GM12878 (cell line): ENCODE results near the gene CPNE5. TPM values are rescaled to one million over a fixed set of nuclear protein-coding genes. Genes with fewer than 3 reads are reported as not detected.

ENCODE experiments used
- ATAC-seq: fragments of 200-7000 bp; cut with Tn5 transposase; 3 replicates; pipeline ENCODE4 v1.9.1; 2020; ENCODE audit warnings: mild to moderate bottlenecking, moderate library complexity
- BruUV-seq: library from RNA; stranded (reverse); fragments of 400-500 nt; replicated peaks from 2 replicates; lab custom pipeline; 2021; lab: Mats Ljungman, UMichigan
- CTCF ChIA-PET: fragments of 300-600 bp; sonication (Branson Sonifier 250); formaldehyde crosslinking; extraction: SDS; loops from one replicate; lab custom pipeline; 2021; ENCODE audit warnings: inconsistent platforms; lab: Yijun Ruan, JAX
- POLR2A ChIA-PET: fragments of 350-600 bp; formaldehyde crosslinking; extraction: SDS; loops from one replicate; lab custom pipeline; 2021; ENCODE audit warnings: inconsistent platforms; lab: Charles Lee
- RAD21 ChIA-PET: fragments of 300-600 bp; sonication (Branson Sonifier 250); formaldehyde crosslinking; loops from one replicate; lab custom pipeline; 2023; ENCODE audit warnings: antibody characterized with exemption; ENCODE audit not compliant: unreplicated experiment; lab: Charles Lee
- SMC1A ChIA-PET: fragments of 300-600 bp; sonication (Branson Sonifier 250); formaldehyde crosslinking; loops from one replicate; lab custom pipeline; 2023; ENCODE audit not compliant: unreplicated experiment, uncharacterized antibody; lab: Charles Lee
- DNase-seq: peaks from one replicate; pipeline ENCODE4 v3.0.0-alpha.2; 2011; ENCODE audit warnings: low read depth, low spot score
- FAIRE-seq: peaks from 3 replicates; lab custom pipeline; 2011; peaks lifted over from hg19 to GRCh38; lab: Jason Lieb, UNC
- H2AFZ ChIP-seq: 2 replicates; pipeline ENCODE4 v1.6.0; 2011; ENCODE audit warnings: low read depth, low read length, control low read depth; ENCODE audit not compliant: control insufficient read depth
- H3K27ac ChIP-seq: 2 replicates; pipeline ENCODE4 v1.5.1; 2011; ENCODE audit warnings: control low read depth; ENCODE audit not compliant: control insufficient read depth, insufficient read depth
- H3K27me3 ChIP-seq, 2 experiments: replicated peaks in 1 of 2; 2 replicates each; pipeline versions ENCODE4 v1.6.0 to v1.6.1; 2011; ENCODE audit warnings: low read length in 1 of 2; ENCODE audit not compliant: control insufficient read depth in 2 of 2, insufficient read depth in 2 of 2
- H3K36me3 ChIP-seq, 2 experiments: 2 replicates each; pipeline ENCODE4 v1.5.1; 2011; ENCODE audit warnings: low read length in 1 of 2; ENCODE audit not compliant: control insufficient read depth in 2 of 2, insufficient read depth in 2 of 2
- H3K4me1 ChIP-seq: 2 replicates; pipeline ENCODE4 v1.6.1; 2011; ENCODE audit warnings: mild to moderate bottlenecking, low read length, moderate library complexity, mixed read lengths; ENCODE audit not compliant: control insufficient read depth, insufficient read depth
- H3K4me2 ChIP-seq: 2 replicates; pipeline ENCODE4 v1.6.0; 2011; ENCODE audit warnings: control low read depth; ENCODE audit not compliant: control insufficient read depth, insufficient read depth
- H3K4me3 ChIP-seq: fragments of 200-600 bp; sonication (generic); 2 replicates; pipeline ENCODE4 v1.5.1; 2016
- H3K79me2 ChIP-seq: 2 replicates; pipeline ENCODE4 v1.6.0; 2011; ENCODE audit warnings: low read length; ENCODE audit not compliant: control insufficient read depth, insufficient read depth
- H3K9ac ChIP-seq: 2 replicates; pipeline ENCODE4 v1.8.0; 2011; ENCODE audit warnings: low read length, control low read depth, mixed read lengths; ENCODE audit not compliant: control insufficient read depth, insufficient read depth
- H3K9me3 ChIP-seq: replicated peaks from 3 replicates; pipeline ENCODE4 v1.5.1; 2011; ENCODE audit warnings: mild to moderate bottlenecking, low read length; ENCODE audit not compliant: control insufficient read depth, insufficient read depth
- H4K20me1 ChIP-seq: 2 replicates; pipeline ENCODE4 v1.6.0; 2011; ENCODE audit not compliant: control insufficient read depth, insufficient read depth
- CBX5 ChIP-seq: sonication (generic); IDR thresholded peaks from 2 replicates; pipeline ENCODE4 v1.6.1; 2016; ENCODE audit warnings: low read depth, moderate library complexity, mild to moderate bottlenecking, inconsistent platforms
- CREB1 ChIP-seq: IDR thresholded peaks from 2 replicates; pipeline ENCODE4 v1.6.1; 2012; ENCODE audit warnings: low read depth, mild to moderate bottlenecking, inconsistent platforms
- EGR1 ChIP-seq, 2 experiments: IDR thresholded peaks; 1 replicate in 1 of 2; 2 replicates in 1 of 2; pipeline ENCODE4 v1.6.1; 2011 to 2012; ENCODE audit warnings: low read depth in 2 of 2, low read length in 2 of 2, borderline replicate concordance in 1 of 2, mild to moderate bottlenecking in 1 of 2, moderate library complexity in 1 of 2
- MEF2B ChIP-seq: fragments of 450-650 bp; IDR thresholded peaks from 2 replicates; pipeline ENCODE4 v1.6.1; 2018; ENCODE audit warnings: mild to moderate bottlenecking, moderate library complexity; ENCODE audit not compliant: partially characterized antibody, poor library complexity, severe bottlenecking
- NR2F1 ChIP-seq: fragments of 450-650 bp; conservative IDR thresholded peaks from 2 replicates; pipeline ENCODE4 v1.6.1; 2017; ENCODE audit warnings: mild to moderate bottlenecking
- NRF1 ChIP-seq: conservative IDR thresholded peaks from 2 replicates; pipeline ENCODE4 v1.6.1; 2011; ENCODE audit warnings: mild to moderate bottlenecking, low read depth, low read length, improper control_type of control experiment
- PAX5 ChIP-seq: IDR thresholded peaks from 2 replicates; pipeline ENCODE4 v1.6.1; 2011; ENCODE audit warnings: low read depth, low read length, borderline replicate concordance
- PBX3 ChIP-seq: IDR thresholded peaks from 2 replicates; pipeline ENCODE4 v1.6.1; 2011; ENCODE audit warnings: mild to moderate bottlenecking, low read depth, low read length, moderate library complexity; ENCODE audit not compliant: insufficient replicate concordance
- POU2F2 ChIP-seq: IDR thresholded peaks from 3 replicates; pipeline ENCODE4 v1.6.1; 2011; ENCODE audit warnings: low read depth, mild to moderate bottlenecking, low read length, borderline replicate concordance
- SIX5 ChIP-seq: IDR thresholded peaks from 2 replicates; pipeline ENCODE4 v1.6.1; 2011; ENCODE audit warnings: mild to moderate bottlenecking, low read depth, low read length, moderate library complexity; ENCODE audit not compliant: severe bottlenecking
- WRNIP1 ChIP-seq: IDR thresholded peaks from 2 replicates; pipeline ENCODE4 v1.6.1; 2011; ENCODE audit warnings: low read depth, low read length, improper control_type of control experiment, borderline replicate concordance
- ZBTB33 ChIP-seq: fragments of 450-650 bp; IDR thresholded peaks from 2 replicates; pipeline ENCODE4 v1.6.1; 2017; ENCODE audit warnings: mild to moderate bottlenecking
- WGBS: methylation state at CpG from one replicate; pipeline ENCODE4 v1.1.6; 2016; ENCODE audit warnings: low lambda C conversion rate; ENCODE audit not compliant: insufficient replicate concordance, insufficient coverage; ENCODE audit errors: missing lambda C conversion rate; 5-methylcytosine and 5-hydroxymethylcytosine counted together
- in situ Hi-C: fragments of 300-500 bp; cut with MboI; formaldehyde crosslinking; loops from 9 replicates; pipeline ENCODE4 v1.14.3; 2018; ENCODE audit warnings: mixed read lengths
- intact Hi-C: fragments of 100-400 bp; cut with micrococcal nuclease; formaldehyde crosslinking; loops from one replicate; pipeline ENCODE4 v1.14.2; 2022; ENCODE audit not compliant: unreplicated experiment
- polyA plus RNA-seq, 11 experiments: library from polyadenylated mRNA; depleted of rRNA in 4 of 11; unstranded in 6 of 11; stranded (reverse) in 5 of 11; fragments of >200 nt; fragmentation: Nextera tagmentation in 4 of 11; fragmentation: Illumina TruSeq in 1 of 11; extraction: Ambion mirVana in 4 of 11; extraction: Trizol in 1 of 11; gene quantifications; 1 replicate in 1 of 11; 2 replicates in 10 of 11; pipeline versions ENCODE4 v1.2.1 to v1.2.3, GENCODE V29; 2011 to 2016; ENCODE audit warnings: inconsistent platforms in 2 of 11, missing spikeins in 2 of 11, low read depth in 1 of 11
- total RNA-seq, 4 experiments: library from RNA; depleted of rRNA in 3 of 4; stranded (reverse); fragments of >200 nt in 3 of 4; fragmentation: Illumina TruSeq in 1 of 4; extraction: Trizol in 1 of 4; gene quantifications; 2 replicates each; pipeline versions ENCODE4 v1.2.1 to v1.2.3, GENCODE V29; 2013 to 2021

Gene CPNE5
- total and polyA plus RNA-seq, 10 of the 15 experiments (the other 5 are each of a cell fraction or from before 2014, with no cell fraction given): 2.4 to 39.1 (median 18.2) TPM

GRCh38 chr6:36786055-36786675 lies 53.1 kb downstream of the CPNE5 start:
- no peak for TF ChIP-seq PAX5
- no peak for TF ChIP-seq PBX3
- no peak for TF ChIP-seq EGR1 (IDR thresholded peaks at IDR 0.05; ENCODE audit: borderline replicate concordance in 1 of 2, low read depth in 2 of 2, low read length in 2 of 2)
- TF ChIP-seq NR2F1: no peak
- no peak for TF ChIP-seq SIX5
- no peak for TF ChIP-seq POU2F2
- TF ChIP-seq CREB1: no peak
- no peak for TF ChIP-seq CBX5
- TF ChIP-seq ZBTB33: no peak
- TF ChIP-seq WRNIP1: no peak
- TF ChIP-seq NRF1: no peak
- TF ChIP-seq MEF2B: no peak
- no peaks in the 10 kb centered on the region for H3K36me3 ChIP-seq
- no peaks in the 10 kb centered on the region for H4K20me1 ChIP-seq
- no peak overlapping the region for H2AFZ ChIP-seq
- no peaks in the 10 kb centered on the region for H3K79me2 ChIP-seq
- H3K27ac ChIP-seq: no peak overlapping the region
- BruUV-seq: no TSS peak
- peaks cover 11% of the 10 kb centered on the region for H3K4me1 ChIP-seq
- ChIA-PET RAD21 (interaction anchor here (0.7 to 1.8 kb wide), 2 partner anchors 15 to 19 kb away, joined by 3 to 5 read pairs; no protein-coding TSS in a partner anchor), SMC1A (interaction anchor here (0.7 to 6.6 kb wide), 4 partner anchors 19 to 450 kb away, joined by 3 to 120 read pairs (median 4); no protein-coding TSS in a partner anchor), CTCF (interaction anchor here (1.2 to 12.1 kb wide), 5 partner anchors 21 to 232 kb away, joined by 3 to 330 read pairs (median 7); no protein-coding TSS in a partner anchor), POLR2A (interaction anchor here (0.7 kb wide), 1 partner anchor 457 kb away, joined by 4 read pairs; no protein-coding TSS in a partner anchor)
- ATAC-seq: no peak
- in situ Hi-C loops: no loop called here
- H3K9me3 ChIP-seq: no peaks in the 10 kb centered on the region
- no peak for DNase-seq
- H3K27me3 ChIP-seq: peaks cover 0 to 4% of the 10 kb centered on the region in 2 experiments; a peak in 1 of 4 replicates
- intact Hi-C loops: no loop called here
- no peak overlapping the region for H3K4me2 ChIP-seq
- no peak overlapping the region for H3K9ac ChIP-seq
- 13% methylated on average over 6 of the region's 6 CpGs for WGBS
- H3K4me3 ChIP-seq: no peak overlapping the region
- peak; percentile 7 for FAIRE-seq
